Activated CD8-positive, alpha-beta memory T cell treated with anti-CD3 and anti-CD28 coated beads, Interleukin-2, amount 50 U/mL, for 24 hours (primary cell): ENCODE results near the gene SPTBN1.

ENCODE experiments used
- DNase-seq: peaks from one replicate; pipeline ENCODE4 v3.0.0-alpha.2; 2020; ENCODE audit errors: extremely low read depth

SPTBN1 gene

DNA sequence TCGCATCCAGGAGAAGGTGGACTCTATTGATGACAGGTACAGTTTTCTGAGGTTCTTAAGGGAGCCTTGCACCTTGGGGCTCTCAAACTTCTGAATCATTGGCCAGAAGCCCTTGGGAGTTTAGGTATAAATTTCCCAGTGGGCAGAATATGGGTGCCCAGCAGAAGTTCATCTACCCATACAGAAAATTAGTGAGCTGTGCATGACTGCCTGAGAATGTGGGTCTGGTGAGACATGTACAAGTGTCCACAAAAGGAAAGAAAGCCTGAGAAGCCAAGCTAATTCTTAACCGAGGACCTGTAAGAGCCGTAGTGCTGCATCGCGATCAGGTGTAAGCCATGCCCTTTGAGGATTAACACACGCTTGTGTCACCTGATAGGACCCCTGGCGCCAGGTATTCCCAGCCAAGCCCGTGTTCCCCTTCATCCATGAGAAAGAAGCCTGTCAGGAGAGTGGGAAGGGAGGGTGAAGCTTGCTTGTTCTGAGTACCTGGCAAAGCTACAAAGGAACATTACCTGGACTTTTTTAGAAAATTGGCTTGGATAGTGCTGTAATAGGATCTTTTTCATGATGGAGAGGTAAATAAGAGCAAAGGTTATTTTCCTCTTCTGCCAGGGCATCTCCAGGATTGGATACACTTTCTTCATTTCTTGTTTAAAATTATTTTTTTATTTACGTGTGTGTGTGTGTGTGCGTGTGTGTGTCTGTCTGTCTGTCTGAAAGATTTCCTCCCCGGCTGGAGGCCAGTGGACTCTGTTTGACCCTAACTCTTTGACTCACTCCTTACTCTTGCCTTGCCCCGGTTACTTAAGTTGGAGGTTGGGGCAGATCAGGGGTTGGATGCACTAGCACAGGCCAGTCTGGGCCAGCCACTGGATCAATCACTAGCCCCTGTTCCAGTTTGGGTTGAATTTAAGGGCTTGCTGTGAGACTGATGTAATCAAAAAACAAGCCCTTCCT lies 176.9 kb downstream of the SPTBN1 start:
- no peak for DNase-seq

DNA sequence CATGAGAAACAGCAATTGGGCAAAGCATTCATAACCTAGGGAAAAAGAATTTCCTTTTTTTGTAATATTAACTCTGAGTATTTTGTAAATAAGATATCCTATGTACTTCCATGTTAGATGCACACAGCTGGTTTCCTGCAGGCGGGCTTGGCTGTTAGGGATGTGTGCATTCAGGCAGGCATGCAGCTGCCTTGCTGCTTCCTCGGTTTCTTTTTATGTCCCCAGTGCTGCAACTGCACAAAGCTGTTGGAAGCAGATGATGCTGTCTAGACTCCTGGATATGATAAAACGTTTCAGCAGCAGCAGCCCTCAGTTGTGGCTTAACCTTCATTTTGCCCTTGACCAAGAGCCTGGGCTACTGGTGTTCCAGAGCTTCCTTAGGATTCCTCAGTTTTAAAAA lies 177.9 kb downstream of the SPTBN1 start:
- no peak for DNase-seq

DNA sequence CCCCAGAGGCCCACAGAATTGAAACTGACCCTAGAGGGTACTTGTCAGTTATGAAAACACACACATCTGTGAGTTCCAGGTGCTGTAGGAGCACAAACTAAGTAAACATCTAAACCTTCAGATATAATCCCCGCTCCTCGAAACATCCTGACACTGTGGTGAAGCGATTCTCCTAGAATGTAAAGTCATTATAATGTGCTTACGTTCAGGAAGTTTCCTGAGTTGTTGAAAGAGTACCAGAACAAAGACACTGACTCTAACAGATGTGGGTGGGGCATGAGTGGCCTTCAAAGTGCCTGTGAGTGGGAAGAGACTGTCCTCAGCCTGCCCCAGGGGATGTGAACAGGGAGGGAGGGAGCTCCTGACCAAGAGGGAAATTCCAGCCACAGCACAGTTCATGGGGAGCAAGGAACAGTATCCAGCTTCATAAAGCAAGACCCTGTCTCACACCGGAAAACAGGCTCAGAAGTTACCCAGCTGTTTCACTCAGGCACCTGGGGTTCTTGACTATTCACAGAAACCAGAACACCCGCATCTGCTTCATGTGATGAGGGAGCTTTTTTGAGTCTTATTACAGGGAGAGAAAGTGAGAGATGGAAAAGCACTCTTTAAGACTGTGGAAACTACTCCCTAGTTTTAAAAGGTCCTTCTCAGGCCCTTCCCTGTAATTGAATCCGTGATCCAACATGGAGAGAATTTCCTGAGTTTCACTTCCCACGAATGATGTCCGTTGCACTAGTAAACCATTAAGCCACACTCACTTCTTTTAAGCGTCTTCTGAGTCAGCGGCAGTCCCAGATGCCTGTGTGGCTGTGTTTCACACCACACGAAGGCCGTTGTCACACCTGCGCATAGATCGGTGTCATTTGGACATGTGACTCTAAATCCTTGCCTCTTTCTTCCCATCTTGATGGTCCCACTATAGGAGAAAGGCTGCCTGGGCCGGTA lies 178.7 kb downstream of the SPTBN1 start:
- DNase-seq = no peak

DNA sequence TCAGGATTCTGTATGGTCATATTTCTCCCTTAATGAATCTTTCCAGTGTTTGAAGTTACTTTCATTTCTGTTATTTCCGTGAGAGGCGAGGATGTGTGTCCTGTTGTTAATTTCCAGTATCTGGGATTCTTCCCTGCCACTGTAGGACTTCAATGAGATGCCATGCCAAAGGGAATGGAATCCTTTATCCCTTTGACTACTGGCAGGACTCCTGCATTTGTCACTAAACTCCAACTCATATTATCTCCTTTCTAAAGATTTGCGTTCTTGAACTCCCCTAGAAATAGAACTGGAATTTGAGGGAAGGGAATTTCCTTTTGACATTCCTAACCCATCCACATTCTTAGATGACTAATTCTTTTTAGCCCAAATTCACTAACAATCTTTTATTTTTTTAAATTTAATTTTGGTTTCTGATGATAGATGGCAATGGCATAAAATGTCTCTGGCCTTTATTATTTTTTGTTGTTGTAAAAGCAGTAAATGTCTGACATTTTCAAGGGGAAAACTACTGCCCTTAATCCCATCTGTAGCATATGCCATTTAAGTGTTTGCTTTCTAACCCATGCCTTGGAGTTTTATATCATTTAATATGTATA lies 179.5 kb downstream of the SPTBN1 start:
- no peak for DNase-seq

DNA sequence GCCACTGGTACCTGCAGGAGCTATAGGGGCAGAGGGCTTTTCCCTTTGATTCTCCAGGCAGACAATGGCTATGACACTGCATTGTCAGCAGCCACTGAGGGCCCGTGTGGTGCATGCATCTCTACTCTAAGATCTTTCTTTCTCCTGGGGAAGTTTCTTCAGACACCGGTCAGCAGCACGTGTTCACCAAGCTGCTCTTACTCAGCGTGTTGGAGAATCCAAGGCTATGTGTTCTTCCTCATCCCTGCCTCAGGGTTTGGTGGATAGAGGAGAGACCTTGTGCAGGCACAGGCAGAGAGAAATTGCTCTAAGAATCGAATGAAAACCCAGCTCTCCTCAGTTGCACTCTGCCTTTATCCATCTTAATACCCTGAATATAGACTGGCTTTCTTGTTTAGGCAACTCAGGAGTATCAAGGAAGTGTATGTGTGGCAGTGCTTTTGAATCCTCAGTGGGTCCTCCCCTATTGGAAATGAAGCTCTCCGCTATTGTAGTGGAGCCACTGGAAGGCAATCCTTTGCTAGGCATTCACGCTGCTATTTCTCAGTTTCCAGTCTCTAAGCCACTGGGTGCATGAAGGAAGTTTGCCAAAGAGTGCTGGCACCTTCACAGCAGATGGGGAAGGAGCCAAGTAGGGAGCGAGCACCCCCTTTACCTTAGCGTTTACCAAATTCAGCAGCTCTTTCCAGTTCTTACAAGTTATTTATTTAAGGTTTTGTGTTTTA lies 180.4 kb downstream of the SPTBN1 start:
- DNase-seq = no peak

DNA sequence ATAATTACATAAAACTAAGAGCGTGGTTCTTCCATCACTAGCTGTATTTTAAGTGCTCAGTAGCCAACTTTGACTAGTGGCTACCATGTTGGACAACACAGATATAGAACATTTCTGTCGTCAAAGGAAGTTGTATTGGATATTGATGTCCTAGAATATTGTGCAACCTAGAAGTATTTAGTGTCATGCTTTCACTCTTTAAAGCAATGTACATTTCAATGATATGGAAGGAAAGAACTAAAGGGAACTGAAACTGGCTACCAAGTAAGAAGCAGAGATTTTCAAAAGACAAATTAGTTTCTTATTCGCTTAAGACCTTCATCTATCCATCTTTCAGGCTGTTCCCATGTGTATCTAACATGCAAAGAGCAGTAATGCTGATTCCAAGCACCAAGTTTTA lies 182.0 kb downstream of the SPTBN1 start:
- no peak for DNase-seq

DNA sequence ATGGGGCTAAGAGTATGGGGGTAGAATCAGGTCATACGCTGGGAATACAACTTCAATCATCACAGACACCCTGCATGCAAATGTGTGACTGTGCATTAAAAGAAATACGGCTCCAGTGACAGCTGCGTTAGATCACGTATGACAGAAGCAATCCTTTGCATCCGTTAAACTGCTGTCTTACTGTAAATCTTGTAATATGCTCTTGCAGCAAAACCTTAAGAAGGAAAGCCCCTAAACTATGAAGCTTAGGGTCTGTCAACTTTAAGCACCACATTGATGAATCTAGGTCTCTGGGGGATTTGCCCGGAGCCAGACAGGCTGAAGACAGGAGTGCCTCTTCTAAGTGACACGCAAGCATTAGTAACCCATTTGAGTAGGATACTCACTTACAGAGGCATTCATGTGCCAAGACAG lies 182.7 kb downstream of the SPTBN1 start:
- no peak for DNase-seq

DNA sequence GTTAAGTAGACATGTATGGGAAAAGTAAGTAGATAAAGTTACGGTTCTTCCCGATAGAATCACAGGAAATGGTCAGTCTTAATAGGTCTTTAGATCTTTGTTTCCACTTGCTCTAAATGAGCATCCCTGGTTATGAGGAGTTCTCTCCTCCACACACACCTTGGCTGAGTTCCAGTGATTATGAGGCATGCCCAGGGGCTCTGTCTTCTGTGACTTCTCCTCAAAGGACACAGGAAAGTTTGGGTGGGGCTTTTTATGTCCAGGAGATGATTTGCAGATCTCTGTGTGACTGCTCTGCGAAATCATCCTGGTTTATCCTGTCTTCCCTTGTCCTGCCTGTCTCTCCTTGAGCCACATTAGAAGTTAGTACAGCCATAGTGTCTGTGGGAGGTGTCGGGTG lies 183.5 kb downstream of the SPTBN1 start:
- no peak for DNase-seq

DNA sequence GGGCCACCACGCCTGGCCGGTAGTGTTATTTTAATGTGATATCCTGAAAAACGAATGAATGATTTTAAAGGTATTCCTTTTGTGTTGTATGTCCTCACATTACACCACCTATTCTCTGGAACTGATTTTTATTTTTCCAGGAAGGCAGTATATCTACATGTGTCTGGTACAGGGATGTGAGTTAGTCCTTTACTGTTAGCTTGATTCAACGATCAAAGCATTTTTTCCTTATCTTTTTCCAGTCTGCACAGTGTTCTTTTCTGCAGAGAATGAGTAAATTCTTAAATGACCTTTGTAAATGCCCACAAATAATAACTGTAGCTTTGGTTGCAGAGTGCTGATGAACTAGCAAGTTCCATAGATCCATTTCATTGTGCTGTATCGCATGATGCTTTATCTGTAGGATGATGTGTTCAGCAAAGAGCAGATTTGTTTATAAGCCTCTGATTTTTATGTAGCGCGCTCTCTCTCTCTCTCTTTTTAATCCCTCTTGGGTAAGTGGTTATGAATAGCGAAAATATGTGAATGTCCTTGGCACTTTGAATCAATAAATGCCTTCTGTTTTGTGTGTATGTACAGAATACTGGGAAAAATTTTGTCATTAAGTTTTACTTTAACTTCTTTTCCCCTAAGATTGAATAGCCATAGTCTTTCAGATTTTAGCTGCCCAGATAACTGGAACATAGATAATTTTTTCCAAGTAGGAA lies 184.9 kb downstream of the SPTBN1 start:
- no peak for DNase-seq

DNA sequence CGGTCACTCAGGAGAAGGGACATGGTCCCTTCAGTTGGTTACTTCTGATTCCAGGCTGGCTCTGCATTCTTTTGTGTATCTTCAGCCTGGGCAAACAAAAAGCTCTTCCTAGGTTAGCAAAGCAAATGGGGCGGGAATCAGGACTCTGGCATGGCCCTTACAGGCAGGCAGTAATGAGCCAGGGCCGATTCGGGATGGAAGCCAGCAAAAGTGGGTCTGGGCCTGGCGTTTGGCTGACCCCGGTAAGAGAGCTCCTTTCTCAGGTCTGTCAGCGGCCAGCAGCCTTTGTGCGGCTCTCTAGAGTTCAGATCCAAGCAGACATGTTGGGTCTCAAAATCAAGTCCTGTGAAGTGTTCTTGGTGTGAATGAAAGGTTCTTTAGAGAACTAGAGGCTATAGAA lies 185.9 kb downstream of the SPTBN1 start:
- DNase-seq = no peak

DNA sequence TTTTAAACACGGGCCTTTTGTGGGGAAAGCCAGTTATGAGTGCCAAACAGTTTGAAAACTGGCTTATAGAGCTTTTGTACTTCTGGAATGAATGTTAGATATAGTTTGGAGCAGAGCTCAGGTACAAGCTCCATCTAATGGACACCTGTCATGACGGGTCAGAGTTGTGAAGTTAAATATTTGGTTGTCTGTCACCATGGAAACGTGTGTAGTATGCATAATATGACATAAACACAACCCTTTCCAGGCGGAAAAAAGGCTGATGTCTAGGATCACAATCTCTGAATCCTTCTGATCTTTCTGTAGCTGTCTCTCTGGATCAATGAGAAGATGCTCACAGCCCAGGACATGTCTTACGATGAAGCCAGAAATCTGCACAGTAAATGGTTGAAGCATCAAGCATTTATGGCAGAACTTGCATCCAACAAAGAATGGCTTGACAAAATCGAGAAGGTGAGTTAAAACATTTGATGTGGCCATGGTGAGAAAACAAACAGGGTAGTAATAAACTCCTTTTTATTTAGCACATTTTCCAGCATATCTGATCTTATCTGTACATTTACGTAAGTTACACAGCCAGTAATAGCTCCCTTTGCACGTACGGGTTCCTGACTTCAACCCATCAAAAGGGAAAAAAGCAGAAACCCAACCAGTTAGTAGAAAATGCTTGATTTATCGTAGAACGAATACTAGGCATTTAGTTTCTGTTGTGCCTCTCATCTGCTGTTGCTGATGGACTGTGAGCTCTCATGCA lies 186.7 kb downstream of the SPTBN1 start:
- no peak for DNase-seq

DNA sequence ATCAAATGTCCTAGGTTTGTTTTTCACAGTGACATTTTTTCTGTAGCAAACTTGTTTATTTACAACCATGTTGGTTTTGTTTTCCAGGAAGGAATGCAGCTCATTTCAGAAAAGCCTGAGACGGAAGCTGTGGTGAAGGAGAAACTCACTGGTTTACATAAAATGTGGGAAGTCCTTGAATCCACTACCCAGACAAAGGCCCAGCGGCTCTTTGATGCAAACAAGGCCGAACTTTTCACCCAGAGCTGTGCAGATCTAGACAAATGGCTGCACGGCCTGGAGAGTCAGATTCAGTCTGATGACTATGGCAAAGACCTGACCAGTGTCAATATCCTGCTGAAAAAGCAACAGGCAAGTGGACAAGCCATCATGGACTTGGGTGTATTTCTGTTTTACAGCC lies 188.1 kb downstream of the SPTBN1 start:
- DNase-seq = no peak

DNA sequence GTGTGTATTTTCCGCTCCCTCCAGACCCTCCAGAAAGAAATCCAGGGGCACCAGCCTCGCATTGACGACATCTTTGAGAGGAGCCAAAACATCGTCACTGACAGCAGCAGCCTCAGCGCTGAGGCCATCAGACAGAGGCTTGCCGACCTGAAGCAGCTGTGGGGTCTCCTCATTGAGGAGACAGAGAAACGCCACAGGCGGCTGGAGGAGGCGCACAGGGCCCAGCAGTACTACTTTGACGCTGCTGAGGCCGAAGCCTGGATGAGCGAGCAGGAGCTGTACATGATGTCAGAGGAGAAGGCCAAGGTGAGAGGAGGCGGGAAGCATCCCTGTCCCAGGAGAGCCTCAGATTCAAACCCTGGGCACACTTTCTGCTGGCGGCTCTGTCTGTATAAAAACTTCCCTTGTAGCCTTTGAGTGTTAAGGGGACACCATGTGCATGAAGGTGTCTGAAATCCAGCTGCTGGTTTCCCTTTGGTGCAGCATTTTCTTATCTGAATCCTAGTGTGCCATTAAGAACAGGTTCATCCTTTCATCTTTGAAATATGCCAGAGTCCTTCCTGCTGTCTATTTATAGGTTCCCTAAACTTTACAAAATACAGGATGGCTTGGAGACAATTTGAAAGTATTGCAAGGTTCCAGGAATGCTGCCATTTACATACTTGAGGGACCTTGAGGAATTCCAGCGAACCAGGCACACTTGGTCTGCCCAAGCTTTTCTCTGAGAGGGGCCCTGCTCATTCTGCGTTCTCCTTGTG lies 190.2 kb downstream of the SPTBN1 start:
- DNase-seq = no peak

DNA sequence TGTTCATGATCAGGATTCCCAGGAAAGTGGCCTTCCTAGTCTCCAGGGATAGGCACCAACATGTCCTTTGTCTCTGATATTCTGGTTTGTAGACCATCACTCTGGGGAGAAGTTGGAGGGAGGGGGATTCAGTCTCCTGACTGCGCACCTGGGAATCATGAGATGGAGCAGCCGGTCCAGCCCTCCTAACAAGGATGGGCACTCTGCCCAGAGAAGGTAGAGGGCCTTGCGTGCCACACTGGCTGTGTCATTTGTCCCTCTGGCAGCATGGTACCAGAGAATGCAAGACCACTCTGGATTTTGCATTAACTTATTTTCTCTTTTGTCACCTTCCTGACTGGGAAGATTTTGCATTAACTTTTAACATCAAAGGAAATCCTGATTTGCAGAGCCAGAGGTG lies 192.1 kb downstream of the SPTBN1 start:
- DNase-seq = no peak

DNA sequence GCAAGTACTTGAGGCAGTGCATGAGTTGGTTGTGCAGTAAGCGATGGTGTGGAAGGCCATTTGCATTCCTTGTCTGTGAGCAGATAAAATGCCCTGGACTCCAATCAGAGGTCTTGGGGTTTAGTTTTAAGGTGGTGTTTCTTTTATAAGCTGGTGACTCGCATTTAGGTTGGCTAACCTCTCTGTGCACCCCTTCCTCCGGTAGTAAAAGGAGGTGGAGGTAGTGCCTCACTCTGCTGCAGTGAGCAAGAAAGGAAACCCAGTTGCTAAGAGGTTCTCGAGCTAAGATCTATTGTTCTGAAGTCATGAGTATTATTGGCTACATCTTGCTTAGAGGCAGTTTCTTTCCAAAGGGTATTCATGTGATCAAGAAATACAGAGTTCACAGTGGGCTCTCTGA lies 193.1 kb downstream of the SPTBN1 start:
- DNase-seq = no peak

DNA sequence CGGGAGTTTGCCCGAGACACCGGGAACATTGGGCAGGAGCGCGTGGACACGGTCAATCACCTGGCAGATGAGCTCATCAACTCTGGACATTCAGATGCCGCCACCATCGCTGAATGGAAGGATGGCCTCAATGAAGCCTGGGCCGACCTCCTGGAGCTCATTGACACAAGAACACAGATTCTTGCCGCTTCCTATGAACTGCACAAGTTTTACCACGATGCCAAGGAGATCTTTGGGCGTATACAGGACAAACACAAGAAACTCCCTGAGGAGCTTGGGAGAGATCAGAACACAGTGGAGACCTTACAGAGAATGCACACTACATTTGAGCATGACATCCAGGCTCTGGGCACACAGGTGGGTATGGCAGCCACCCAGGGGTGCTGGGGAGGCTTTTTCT lies 193.5 kb downstream of the SPTBN1 start:
- DNase-seq = no peak

DNA sequence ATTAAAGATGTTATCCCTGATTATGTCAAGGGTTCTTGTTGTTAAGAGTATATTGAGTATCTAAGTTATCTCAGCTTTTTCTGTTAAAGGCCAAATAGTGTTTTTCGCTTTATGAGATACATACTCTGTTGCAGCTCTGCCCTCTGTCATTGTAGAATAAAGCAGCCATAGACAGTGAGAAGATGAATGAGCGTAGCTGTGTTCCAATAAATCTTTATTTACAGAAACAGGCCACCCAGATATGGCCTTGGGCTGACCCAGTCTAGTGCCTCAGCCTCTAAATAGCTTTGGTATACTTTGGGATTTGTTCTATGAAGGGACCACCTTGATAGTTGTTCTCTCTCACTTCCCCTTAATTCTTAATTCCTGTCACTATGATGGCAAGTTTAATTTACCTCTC lies 194.5 kb downstream of the SPTBN1 start:
- no peak for DNase-seq

DNA sequence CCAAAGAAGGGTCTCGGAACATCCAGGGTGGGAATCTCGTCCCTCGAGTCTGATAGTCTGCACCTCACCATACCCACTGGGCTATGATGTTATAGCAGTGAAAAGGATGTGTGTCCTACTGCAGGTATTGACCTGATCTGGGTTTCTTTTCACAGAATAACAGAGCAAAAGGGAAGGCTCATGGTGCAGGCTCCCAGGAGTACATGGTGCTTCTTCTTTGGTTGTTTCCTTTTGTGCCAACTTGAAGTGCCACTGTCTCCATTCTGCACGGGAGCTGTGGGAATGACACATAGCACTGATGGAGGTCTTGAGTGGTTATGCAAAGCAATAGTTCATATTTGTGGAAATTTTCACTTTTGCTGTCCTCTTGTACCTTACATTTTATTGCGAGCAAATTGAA lies 195.2 kb downstream of the SPTBN1 start:
- no peak for DNase-seq

DNA sequence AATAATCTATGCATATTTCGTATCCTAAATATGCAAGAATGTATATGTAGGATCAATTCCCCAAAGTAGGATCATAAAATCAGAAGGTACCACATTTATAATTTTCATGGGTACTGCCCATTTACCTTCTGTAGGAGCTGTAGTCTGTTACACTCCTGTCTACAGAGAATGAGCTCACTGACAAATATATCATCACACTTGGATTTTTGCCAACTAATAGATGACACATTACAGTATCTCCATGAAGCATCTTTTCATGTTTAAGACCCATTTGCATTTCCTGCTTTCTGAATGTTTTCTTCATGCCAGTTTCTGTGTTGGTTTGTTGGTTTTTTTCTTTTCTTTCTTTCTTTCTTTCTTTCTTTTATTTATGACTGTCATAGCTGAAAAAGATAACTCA lies 196.4 kb downstream of the SPTBN1 start:
- DNase-seq = no peak
